ENCODE data around the gene ARPIN.
"Not testable (repeated sequence)": the region's sequence is repeated elsewhere in the genome, so short reads cannot be mapped to it uniquely, and the experiment has no call there.

ARPIN gene

DNA sequence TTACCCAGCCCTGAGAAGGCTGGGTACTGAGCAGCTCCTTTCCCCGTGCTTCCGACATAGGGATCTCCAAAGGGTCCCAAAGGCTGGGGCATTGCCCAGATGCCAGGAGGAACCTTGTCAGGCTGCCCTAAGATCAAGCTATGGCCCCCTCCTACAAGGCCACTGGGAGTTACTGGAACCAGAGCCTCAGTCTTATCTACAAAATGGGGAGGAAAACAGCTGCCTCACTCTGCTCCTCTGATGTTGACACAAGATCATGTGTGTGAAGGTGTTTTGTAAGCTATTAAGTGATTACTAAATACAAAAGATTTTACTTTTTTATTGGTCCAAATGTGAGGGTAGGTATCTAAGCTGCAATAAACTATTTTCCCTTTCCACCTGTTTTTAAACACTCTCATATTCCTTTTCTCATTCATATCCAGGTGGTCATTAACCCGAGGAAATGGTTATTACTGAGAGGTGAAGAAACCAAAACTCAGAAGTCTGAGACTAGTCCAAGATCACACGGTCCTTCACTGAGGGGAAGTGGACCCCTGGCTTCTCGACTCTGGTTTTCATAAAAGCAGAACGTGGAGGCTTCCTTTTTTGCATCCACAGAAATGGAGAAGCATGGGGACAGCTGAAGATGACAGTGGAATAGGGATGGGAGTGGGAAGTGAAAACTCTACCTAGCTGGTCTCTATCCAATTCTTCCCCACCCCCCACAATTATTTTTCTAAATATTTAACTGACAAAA lies 1.7 kb downstream of the ARPIN start:
- DNase-seq (ENCODE audit: extremely low read depth in 1 of 2, low read depth in 1 of 2): no peak

DNA sequence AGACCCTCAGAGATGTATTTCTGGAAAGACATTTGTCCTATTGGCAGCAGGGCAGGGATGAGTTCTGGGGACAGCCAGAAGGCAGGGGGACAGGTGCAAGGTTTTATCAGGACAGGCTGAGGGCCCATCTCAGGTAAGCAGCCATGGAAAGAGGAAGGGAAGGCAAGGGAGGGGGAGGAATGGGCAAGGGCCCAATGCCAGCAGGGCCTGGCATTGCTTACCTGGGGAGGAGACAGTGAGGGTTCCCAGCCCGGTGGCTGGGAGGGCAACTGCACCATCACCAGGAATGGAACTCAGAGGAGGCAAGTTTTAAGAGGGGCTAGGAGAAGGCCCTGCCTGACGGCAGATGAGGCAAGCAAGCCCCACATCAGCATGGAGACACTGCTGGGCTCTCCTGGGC lies 3.1 kb downstream of the ARPIN start:
- DNase-seq (ENCODE audit: extremely low read depth in 1 of 2, low read depth in 1 of 2): no peak

DNA sequence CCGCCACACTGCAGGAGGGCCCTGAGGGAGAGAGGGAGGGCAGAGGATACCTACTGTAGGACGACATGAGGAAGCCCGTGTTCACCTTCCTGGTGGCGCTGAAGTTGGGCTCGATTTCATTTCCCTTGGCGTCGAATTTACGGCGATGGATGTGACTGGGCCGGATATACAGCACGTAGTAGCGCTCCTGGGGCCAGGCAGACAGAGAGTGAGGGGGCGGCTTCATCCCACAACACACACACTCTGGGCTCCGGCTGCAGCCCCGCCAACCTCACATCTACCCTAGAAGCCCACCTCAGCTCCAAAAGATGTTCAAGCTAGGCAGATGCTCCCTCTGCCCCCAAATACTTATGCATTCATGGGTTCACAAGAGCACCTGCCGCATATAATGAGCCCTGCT lies 4.5 kb downstream of the ARPIN start:
- no peak for DNase-seq (ENCODE audit: extremely low read depth in 1 of 2, low read depth in 1 of 2)

DNA sequence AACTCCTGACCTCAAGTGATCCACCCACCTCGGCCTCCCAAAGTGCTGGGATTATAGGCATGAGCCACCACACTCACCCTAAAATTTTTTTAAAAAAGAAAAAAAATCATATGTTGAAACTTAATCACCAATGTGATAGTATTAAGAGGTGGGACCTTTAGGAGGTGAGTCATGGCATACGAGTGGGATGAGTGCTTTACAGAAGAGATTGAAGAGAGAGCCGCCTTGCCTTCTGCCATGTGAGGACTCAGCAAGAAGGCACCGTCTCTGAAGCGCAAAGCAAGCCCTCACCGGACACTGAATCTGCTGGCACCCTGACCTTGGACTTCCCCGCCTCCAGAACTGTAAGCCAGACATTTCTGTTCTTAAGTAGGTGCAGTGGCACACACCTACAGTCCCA lies 5.5 kb downstream of the ARPIN start:
- no peak for DNase-seq (ENCODE audit: extremely low read depth in 1 of 2, low read depth in 1 of 2)

DNA sequence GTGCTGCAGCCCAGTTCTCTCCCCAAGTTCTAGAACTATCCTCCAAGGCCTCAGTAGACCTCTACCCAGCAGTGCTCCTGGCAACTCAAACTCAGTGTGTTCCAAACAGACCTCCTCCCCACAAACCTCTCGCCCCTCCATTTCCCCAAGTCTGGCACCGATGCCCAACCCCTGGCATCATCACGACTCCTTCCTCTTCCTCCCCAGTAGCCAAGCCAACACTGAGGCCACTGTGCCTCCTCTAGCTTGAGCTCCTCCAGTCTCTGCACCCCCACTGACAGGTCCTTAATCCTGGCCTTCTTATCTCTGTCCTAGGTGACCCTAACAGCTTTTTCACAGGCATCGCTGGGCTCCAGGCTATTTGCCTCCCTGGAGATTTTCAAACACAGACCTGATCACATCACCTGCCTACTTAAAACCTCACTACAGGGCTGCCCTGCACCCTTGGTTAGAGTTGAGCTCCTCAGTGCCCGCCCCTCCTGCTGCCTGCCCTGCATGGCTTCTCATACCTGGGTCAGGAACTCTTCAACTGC lies 6.8 kb downstream of the ARPIN start:
- DNase-seq (ENCODE audit: extremely low read depth in 1 of 2, low read depth in 1 of 2): no peak

DNA sequence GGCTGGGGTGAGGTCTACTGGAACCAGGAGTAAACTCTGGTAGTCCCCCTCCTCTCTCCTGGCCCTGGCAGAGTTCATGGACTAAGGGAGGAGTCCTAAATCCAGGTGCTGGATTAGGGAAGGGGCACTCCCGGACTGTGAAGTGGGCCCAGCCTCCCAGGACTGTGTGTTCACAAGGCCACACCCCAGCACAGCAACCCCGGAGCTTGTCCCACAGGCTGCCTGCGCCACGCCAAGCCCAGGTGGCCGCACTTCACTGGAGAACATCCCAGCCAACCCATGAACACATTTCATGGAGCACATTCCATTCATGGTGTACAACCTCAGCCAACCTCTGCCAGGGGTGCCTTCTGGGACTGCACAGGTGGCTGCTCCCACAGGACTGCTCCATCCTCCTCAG lies 8.2 kb downstream of the ARPIN start:
- DNase-seq (ENCODE audit: extremely low read depth in 1 of 2, low read depth in 1 of 2): no peak

DNA sequence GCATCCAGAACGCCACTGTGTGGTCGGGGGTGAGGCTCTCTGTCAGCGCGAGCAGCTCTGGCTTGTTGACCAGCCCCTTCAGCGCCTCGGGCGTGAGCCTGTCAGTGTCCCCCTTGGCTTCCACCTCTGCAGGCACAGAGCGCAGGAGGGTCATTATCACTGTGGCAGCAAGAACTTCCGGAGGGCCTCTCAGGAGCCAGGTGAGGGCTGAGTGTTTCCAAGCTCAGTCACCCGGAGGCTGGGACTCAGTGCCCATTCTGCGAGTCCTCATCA lies 9.0 kb downstream of the ARPIN start:
- DNase-seq (ENCODE audit: extremely low read depth in 1 of 2, low read depth in 1 of 2): no peak

DNA sequence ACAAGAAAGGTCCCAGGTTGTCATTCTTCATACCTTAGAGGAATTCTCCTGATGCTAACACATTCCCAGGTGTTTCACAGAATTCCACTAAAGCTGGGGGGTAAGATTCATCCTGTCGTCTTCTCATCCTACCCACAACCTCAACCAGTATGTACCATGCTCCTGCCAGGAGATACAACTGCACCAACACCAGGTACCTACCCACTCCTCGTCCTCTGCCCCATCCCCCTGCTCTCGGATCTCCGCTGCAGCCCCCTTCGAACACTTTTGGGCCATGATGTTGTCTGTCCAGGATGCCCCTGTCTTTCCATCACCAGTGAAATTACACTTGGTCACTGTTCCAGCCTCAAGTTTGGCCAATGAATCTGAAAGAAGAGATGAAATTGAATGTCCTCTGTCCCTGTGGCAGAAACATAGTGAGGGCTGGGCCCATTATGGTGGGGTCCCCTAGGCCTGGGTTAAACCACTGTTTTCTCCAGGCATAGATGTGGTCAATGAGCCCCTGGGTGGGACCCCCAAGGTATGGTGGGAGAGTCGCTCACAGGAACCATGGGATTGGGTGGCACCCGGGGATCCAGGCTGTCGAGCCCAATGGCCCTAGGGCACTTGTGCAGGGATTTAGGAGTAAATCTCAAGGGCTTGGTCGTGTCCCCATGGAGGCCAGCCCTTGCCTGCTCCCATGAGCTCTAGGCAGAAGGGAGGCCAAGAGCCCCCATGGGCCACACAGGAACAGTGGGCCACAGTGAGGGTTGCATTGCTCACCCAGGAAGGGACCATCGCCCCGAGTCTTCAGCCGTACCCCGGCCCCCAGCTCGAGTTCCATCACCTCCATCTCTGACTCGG lies 9.5 kb downstream of the ARPIN start:
- no peak for DNase-seq (ENCODE audit: extremely low read depth in 1 of 2, low read depth in 1 of 2)

DNA sequence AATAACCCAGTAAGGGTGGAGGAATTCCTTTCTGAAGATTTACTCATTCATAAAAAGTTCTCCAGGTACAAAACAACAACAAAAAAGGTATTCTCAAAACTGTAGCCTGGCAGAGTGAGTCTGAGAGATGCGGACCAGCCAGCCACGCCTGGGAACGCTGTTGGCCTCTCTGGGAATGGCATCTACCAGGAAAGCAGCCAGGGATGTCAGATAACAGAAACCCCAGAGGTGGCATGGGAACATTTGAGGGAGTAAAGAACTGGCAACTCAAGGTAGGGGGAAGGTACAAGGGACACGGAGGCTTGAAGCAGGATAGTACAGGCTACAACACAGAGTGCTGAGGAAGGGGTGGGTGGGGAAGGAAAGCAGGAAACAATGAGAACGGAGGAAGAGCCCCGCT lies 11.9 kb downstream of the ARPIN start:
- no peak for DNase-seq (ENCODE audit: extremely low read depth in 1 of 2, low read depth in 1 of 2)

DNA sequence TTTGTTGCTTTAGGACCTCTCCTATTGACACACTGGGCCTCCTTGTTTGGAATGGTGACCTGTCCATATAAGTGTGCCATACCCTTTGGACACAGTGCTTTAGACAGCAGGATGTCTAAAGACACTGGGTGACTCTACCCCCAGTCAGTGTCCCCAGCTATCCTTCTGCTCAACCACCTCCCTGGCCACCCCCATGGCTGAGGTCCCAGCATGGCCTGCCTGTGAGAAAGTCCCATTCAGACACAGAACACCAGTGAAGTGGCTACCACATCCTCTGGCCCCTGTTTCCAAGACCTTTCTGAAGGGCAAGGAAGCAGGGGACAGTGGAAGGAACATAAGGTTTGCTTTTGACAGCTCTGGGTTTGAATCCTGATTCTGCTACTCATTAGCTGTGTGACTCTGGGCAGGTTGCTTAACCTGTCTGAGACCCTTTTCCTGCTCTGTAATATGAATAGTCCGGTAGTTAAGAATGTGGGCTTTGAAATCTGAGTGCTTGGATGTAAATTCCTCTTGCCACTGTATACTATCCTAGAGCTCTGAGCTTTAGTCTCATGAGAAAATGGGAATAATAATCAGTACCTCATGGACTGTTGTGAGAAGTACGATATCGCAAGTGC lies 12.7 kb downstream of the ARPIN start:
- no peak for DNase-seq (ENCODE audit: extremely low read depth in 1 of 2, low read depth in 1 of 2)

DNA sequence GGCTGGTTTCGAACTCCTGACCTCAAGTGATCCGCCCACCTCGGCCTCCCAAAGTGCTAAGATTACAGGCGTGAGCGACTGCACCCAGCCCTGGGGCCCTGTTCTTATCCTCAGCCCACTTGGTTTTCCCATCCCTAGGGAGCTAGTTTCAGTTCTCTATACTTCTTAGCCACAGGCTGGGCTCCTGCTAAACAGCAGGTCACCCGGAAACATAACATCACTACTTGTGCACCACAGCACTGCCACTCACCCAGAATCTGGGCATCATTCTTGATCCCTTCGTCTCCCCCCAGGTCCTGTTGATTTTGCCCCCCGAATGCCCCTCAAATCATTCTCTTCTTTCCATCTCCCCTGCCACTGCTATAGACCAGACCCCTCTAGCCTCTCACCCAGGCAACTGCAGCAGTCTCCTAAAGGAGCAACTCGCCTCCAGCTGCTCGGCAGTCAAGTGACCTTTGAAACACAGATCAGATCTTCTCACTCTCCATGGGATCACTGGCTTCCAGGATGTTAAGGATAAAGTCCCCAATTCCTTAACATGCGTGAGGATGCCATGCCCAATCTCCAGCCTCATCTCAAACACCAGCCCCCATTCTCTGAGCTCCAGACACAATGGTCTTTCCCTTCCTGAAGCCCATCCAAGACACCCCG lies 13.3 kb downstream of the ARPIN start:
- DNase-seq (ENCODE audit: extremely low read depth in 1 of 2, low read depth in 1 of 2): no peak

DNA sequence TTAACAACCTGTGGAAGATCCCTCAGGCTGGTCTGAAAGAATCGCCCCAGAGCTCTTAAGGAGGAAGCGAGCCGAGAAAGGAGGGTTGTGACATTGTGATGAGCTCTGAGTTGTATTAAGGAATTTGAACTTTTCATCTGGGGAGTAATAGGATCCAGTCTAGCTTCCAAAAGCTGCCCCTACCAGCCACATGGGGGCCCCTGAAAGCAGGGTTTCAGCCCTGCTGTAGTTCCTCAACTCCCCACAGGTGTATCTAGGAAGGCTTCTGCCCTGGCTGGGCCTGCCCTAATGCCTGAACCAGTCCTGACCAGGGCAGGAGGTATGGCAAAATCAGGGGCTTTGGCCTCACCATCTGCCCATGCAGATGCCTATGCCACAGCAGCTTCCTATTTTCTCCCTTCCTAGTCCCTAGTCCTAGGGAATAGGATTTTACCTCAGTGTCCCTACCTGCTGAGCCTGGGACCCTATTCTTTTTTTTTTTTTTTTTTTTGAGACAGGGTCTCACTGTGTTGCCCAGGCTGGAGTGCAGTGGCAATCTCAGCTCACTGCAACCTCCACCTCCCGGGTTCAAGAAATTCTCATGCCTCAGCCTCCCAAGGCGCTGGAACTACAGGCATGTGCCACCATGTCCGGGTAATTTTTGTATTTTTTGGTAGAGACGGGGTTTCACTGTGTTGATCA lies 14.0 kb downstream of the ARPIN start:
- DNase-seq (ENCODE audit: extremely low read depth in 1 of 2, low read depth in 1 of 2): peak in 1 of 2 donors; percentile 10

DNA sequence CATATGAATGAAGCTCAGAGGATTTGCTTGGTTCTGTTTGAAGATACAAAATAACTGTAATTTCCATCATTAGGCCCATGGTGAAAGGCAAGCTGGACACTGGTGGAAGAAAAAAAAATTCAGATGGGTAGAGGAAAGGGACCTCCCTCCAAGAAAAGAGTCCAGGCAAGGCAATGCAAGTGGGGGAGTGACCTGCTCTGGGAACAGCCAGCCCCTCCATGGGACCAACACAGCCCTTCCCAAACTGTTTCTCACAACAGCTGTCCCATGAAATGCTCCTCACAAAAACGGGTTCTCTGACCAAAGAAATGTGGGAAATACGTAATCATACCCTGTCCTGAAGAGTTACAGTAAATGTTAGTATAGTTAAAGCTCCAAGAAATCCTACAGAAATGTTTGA lies 14.6 kb downstream of the ARPIN start:
- DNase-seq (ENCODE audit: extremely low read depth in 1 of 2, low read depth in 1 of 2): no peak

DNA sequence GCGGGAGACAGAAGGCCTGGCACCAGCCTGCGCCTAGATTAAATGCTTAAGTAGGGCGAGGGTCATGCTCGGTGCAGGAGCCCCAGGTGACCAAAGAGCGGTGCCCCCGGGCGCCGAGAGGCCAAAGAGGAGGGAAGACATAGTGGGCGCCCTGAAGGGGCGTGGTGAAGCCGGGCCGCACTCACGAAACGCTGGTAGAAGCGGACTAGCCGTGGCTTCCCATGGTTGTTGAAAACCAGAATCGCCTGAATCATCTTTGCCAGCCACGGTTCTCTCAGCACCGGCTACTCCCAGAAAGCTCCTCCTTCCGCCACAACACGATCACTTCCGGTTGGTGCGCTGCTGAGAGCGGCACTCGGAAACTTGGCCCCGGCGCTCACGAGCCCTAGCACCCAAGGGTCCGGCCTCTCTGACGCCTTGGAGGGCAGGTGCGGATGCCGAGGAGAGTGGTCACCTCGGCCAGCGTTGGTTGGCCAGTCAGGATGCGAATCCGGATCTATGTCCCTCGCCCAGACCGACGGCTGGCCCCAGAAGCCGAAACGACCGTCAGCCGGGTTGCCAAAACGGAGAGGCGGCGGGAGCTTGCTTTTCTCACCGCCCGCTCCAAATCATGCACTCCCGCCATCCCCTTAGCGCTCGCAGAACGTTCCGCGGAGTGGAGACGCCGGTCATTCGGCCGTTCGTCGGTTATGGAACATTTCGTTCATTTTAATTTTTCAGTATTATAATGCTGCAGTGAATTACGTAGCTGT lies 18.9 kb downstream of the ARPIN start, which contains the start of gene AP3S2:
Gene AP3S2, minus strand, starts transcription at position 299 of the 752 bp plus-strand sequence. Its CDS starts 45 bp downstream, at position 254.
- peak; percentile 82 to 90 for DNase-seq (ENCODE audit: extremely low read depth in 1 of 2, low read depth in 1 of 2)

DNA sequence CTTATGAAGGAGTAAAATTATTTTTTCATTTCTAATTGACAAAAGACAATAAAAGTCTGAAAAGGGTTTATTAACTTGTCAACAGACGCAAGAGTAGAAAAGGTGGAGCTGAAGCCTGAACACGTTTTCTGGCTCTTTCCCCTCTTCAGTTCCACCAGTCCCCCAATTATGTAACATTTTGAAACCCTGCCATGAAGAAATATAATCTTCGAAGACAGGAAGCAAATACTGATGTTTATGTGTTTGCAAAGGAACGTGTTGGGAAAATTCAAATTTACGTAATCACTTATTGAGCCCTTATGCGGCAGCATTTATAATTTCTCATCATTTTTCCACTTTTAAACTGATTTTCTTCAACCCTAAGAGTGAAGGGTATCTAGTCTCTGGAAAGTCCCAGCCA lies 19.7 kb downstream of the ARPIN start:
- DNase-seq (ENCODE audit: extremely low read depth in 1 of 2, low read depth in 1 of 2): no peak

DNA sequence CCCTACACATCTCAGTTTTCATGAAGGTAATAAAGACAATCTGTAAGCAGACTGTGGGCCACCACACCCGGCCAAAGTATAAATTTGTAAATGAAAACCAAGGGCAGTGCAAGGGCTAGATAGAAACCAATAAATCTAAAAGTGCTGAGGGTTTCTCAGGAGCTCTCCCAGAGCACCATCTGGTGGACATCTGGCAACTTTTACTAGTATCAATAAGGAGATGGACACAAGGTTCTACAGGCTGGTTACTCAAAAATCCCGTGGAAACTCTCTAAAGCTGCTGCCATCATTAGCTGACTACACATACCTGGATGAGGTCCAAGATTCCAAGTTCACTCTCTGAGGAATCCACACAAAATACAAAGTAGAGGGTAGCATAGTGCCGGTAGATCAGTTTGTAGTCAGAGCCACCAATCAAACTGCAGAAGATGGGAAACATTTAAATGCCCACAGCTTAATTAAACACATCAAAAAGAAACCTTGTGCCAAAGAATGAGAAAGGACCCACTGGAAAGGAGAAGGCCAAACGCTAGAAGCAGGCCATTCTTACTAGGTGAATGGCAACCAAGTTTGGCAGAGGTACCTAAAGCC lies 24.4 kb downstream of the ARPIN start:
- no peak for DNase-seq (ENCODE audit: extremely low read depth in 1 of 2, low read depth in 1 of 2)

DNA sequence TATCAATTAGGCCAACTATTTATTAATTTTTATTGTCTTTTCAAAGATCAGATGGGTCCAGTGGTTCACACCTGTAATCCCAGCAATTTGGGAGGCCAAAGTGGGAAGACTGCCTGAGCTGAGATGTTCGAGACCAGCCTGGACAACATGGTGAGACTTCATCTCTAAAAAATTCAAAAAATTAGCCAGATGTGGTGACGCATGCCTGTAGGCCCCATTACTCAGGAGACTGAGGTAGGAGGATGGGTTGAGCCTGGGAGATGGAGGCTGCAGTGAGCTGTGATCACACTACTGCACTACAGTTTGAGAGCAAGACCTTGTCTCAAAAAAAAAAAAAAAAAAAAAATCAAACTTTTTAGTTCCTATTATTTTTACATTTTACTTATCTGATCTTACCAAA lies 27.1 kb downstream of the ARPIN start:
- DNase-seq (ENCODE audit: extremely low read depth in 1 of 2, low read depth in 1 of 2): no peak

DNA sequence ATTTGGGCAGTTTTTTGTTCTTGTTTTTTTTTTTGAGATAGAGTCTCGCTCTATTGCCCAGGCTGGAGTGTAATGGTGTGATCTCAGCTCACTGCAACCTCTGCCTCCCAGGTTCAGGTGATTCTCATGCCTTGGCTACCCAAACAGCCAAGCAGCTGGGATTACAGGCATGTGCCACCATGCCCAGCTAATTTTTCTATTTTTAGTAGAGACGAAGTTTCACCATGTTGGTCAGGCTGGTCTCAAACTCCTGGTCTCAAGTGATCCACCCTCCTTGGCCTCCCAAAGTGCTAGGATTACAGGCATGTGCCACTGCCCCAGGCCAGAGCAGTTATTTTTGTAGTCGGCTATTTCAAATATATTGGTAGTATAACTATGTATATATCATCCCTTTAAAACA lies 27.6 kb downstream of the ARPIN start:
- not testable (repeated sequence) for DNase-seq (ENCODE audit: extremely low read depth in 1 of 2, low read depth in 1 of 2)

DNA sequence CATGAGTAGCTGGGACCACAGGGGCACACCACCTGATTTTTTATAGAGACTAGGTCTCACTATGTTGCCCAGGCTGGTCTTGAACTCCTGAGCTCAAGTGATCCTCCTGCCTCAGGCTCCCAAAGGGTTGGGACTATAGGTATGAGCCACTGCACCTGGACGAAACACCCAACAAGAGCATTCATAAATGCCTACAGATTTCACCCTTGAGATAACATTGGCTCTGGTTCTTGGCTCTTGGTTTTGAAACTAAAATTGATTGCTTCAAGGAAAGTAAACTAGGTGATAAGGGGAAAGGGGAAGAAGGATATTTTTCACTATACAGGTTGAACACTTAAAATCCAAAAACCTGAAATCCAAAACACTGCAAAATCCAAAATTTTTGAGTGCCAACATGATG lies 29.2 kb downstream of the ARPIN start:
- no peak for DNase-seq (ENCODE audit: extremely low read depth in 1 of 2, low read depth in 1 of 2)

DNA sequence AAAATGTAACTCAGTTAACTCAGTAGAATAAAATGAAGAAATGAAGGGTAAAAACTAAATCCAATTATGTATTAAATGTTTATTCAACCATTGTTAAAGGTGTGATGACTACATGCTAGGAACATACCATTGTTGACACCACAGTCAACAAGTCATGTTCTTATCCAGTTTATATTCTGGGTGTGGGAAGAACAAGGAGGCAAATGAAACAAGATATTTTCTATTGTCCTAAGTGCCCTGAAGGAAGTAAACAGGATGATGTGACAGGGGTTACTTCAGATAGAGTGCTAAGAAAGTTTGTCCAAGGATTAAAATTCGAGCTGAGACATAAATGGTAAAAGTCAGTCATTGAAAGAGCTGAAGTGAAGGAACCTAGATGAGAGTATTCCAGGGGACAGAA lies 32.0 kb downstream of the ARPIN start:
- DNase-seq (ENCODE audit: extremely low read depth in 1 of 2, low read depth in 1 of 2): no peak
